GM06990 (cell line): ENCODE results near the gene EEF2K.

ENCODE experiments used
- DNase-seq: peaks from one replicate; pipeline ENCODE4 v3.0.0-alpha.2; 2011; ENCODE audit not compliant: insufficient read length; ENCODE audit errors: extremely low read depth
- H3K27me3 ChIP-seq: replicated peaks from 2 replicates; pipeline ENCODE4 v1.6.0; 2011; ENCODE audit warnings: low read length; ENCODE audit not compliant: control insufficient read depth, insufficient read depth
- H3K36me3 ChIP-seq: 2 replicates; pipeline ENCODE4 v1.5.1; 2011; ENCODE audit warnings: low read length; ENCODE audit not compliant: control insufficient read depth, insufficient read depth
- H3K4me3 ChIP-seq: replicated peaks from 2 replicates; pipeline ENCODE4 v1.5.1; 2011; ENCODE audit warnings: low read depth, mild to moderate bottlenecking, control low read depth, low read length
- CTCF ChIP-seq: IDR thresholded peaks from 2 replicates; pipeline ENCODE4 v1.5.1; 2011; ENCODE audit warnings: low read length, control low read depth, mild to moderate bottlenecking, inconsistent platforms; ENCODE audit not compliant: insufficient read depth, poor library complexity, severe bottlenecking

EEF2K gene

GRCh38 chr16:22265351-22265750 is 59.3 kb downstream of the EEF2K start:
- no peaks in the 10 kb centered on the region for H3K27me3 ChIP-seq
- peaks cover 32% of the 10 kb centered on the region for H3K36me3 ChIP-seq
- DNase-seq: no peak
- TF ChIP-seq CTCF: no peak
- H3K4me3 ChIP-seq: no peak overlapping the region

DNA sequence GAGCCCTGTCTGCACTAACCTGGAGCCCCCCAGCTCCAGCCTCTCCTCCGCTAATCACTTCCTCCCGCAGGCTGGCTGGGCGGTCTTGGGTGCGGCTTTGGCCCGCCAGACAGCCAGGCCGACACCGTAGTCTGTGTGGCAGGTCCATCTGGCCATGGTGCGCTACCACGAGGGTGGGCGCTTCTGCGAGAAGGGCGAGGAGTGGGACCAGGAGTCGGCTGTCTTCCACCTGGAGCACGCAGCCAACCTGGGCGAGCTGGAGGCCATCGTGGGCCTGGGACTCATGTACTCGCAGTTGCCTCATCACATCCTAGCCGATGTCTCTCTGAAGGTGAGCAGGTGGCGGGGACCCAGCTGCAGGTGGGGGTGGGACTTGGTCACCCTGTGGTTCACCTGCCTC is 60.5 kb downstream of the EEF2K start:
- DNase-seq: no peak
- H3K27me3 ChIP-seq: no peaks in the 10 kb centered on the region
- no peak for TF ChIP-seq CTCF
- H3K36me3 ChIP-seq: peaks cover 29% of the 10 kb centered on the region
- no peak overlapping the region for H3K4me3 ChIP-seq

DNA sequence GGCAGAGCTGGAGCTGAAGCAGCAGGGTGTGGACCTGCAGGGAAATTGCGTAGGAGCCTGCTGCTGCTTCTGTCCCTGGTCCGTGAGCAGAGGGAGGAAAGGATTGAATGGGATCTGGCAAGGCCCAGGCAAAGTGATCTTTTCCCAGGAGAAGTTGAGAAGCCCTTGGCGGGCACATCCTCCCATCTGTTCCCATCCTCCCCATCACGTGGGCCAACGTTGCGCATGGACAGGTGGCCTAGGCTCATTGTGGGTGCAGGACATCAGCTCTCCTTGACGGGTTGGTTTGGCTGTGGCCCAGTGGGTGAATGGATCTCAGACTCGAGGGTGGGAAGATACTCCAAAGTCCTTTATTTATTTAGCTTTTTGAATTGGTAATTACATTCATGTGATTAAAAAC is 61.7 kb downstream of the EEF2K start:
- Histone ChIP-seq H3K4me3 (no peak overlapping the region), H3K27me3 (no peaks in the 10 kb centered on the region), H3K36me3 (peaks cover 29% of the 10 kb centered on the region)
- TF ChIP-seq CTCF: no peak
- DNase-seq: no peak

DNA sequence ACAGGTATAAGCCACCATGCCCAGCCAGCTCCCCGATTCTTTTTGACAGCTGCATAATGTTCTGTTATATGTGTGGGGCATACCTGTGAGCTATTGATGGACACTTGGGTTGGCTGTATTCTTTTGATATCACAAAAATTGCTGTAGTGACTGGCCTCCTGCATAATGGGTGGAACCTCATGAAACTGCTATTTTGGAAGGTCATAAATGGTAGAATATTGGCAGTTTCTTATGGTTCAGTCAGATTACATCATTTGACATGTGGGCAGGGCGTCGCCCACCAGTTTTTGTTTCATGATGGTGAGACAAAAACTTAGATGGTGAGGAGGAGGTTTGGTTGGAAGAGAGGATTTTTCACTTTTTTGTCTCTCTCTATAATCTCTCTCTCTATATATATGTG is 64.4 kb downstream of the EEF2K start:
- peaks cover 24% of the 10 kb centered on the region for H3K36me3 ChIP-seq
- no peak for TF ChIP-seq CTCF
- no peak overlapping the region for H3K4me3 ChIP-seq
- H3K27me3 ChIP-seq: no peaks in the 10 kb centered on the region
- DNase-seq: no peak

- H3K4me3 ChIP-seq: no peak overlapping the region
- H3K27me3 ChIP-seq: no peaks in the 10 kb centered on the region
- peaks cover 17% of the 10 kb centered on the region for H3K36me3 ChIP-seq
- DNase-seq: no peak
- TF ChIP-seq CTCF: no peak
Observed at GRCh38 chr16:22272870-22273650, 67.0 kb downstream of the EEF2K start.
